ENCODE measurements around the gene ELN. TPM values are rescaled to one million over a fixed set of nuclear protein-coding genes. Genes with fewer than 3 reads are reported as not detected.
"Not testable (repeated sequence)": the region's sequence is repeated elsewhere in the genome, so short reads cannot be mapped to it uniquely, and the experiment has no call there.

Gene ELN
- total RNA-seq, 4 donors from 2014 or later: 337 to 646 (median 447) TPM

DNA sequence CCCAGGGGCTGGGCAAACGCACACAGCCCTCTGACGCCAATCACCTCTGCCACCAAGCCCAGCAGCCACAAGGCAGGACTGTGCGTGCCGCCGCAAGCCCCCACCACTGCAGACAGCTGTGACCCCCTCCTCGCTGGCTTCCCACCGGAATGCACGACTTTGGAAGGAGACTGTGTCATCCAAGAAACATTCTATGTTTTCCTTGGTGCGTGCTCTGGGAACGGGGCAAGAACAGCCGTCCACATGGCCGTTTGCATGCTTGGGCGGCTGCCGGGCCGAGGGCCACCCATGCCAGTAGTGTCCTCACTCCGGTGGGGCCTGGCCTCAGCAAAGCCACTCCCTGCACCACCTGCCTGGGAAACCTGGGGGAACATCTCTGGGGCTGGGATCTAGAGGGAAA, 17.6 kb upstream of the ELN start:
- no peaks in the 10 kb centered on the region for H3K9me3 ChIP-seq
- 43% methylated on average over 2 of the region's 16 CpGs for WGBS
- intact Hi-C loops (cut with DNase I): no loop called here
- no peaks in the 10 kb centered on the region for H3K27me3 ChIP-seq
- H3K27ac ChIP-seq (replicated peaks in 1 of 4): no peak overlapping the region
- TF ChIP-seq, protein P1, sequence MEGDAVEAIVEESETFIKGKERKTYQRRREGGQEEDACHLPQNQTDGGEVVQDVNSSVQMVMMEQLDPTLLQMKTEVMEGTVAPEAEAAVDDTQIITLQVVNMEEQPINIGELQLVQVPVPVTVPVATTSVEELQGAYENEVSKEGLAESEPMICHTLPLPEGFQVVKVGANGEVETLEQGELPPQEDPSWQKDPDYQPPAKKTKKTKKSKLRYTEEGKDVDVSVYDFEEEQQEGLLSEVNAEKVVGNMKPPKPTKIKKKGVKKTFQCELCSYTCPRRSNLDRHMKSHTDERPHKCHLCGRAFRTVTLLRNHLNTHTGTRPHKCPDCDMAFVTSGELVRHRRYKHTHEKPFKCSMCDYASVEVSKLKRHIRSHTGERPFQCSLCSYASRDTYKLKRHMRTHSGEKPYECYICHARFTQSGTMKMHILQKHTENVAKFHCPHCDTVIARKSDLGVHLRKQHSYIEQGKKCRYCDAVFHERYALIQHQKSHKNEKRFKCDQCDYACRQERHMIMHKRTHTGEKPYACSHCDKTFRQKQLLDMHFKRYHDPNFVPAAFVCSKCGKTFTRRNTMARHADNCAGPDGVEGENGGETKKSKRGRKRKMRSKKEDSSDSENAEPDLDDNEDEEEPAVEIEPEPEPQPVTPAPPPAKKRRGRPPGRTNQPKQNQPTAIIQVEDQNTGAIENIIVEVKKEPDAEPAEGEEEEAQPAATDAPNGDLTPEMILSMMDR (IDR thresholded peaks at IDR 0.05): no peak
- TF ChIP-seq POLR2A (IDR thresholded peaks at IDR 0.05; ENCODE audit: low read depth): no peak
- TF ChIP-seq POLR2AphosphoS5 (IDR thresholded peaks at IDR 0.05): no peak
- no peak for TF ChIP-seq EP300 (IDR thresholded peaks at IDR 0.05)
- H3K36me3 ChIP-seq: no peaks in the 10 kb centered on the region
- peaks cover 20 to 46% (median 39%) of the 10 kb centered on the region in 4 donors for H3K4me1 ChIP-seq
- DNase-seq (ENCODE audit: extremely low spot score): no peak
- H3K4me3 ChIP-seq: no peak overlapping the region

DNA sequence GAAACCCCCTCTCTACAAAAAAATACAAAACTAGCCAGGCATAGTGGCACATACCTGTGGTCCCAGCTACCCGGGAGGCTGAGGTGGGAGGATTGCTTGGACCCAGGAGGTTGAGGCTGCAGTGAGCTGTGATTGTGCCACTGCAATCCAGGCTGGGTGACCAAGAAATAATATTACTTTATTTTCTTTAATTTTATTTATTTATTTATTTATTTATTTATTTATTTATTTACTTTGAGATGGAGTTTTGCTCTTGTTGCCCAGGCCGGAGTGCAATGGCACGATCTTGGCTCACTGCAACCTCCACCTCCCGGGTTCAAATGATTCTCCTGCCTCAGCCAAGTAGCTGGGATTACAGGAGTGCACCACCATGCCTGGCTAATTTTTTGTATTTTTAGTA, 16.6 kb upstream of the ELN start:
- DNase-seq (ENCODE audit: extremely low spot score); intact Hi-C loops (cut with DNase I); H3K4me3 ChIP-seq; H3K9me3 ChIP-seq; H3K27me3 ChIP-seq; H3K36me3 ChIP-seq; H3K27ac ChIP-seq (replicated peaks in 1 of 4): not testable (repeated sequence)
- 94% methylated on average over 4 of the region's 4 CpGs for WGBS
- H3K4me1 ChIP-seq: peaks cover 19 to 39% (median 31%) of the 10 kb centered on the region in 4 donors

DNA sequence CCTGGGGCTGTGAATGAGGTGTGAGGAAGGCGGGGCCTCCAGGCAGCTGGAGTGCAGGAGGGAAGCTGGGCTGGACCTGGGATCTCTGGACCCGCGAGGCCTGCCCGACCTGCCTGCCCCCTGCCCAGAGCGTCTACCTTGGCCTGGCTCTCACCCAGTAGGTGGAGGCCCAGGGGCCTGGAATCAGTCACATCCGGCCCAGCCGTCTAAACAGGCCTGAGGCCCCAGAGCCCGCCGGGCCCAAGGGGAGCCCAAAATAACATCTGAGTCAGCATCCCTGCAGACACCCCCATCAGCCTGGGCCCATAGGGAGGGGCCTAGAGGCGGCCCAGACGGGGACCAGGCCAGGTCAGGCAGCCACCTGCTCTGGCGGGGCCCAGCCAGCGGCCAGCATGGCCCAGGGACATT, 15.1 kb upstream of the ELN start:
- no peaks in the 10 kb centered on the region for H3K9me3 ChIP-seq
- intact Hi-C loops (cut with DNase I): no loop called here
- WGBS: 56% methylated on average over 10 of the region's 13 CpGs
- H3K4me3 ChIP-seq: no peak overlapping the region
- no peak for DNase-seq (ENCODE audit: extremely low spot score)
- no peaks in the 10 kb centered on the region for H3K27me3 ChIP-seq
- H3K27ac ChIP-seq (replicated peaks in 1 of 4): peak overlapping the region; percentile 34 to 69 (median 62)
- H3K36me3 ChIP-seq: no peaks in the 10 kb centered on the region
- H3K4me1 ChIP-seq: peaks cover 11 to 25% (median 22%) of the 10 kb centered on the region in 4 donors
- no peak for TF ChIP-seq EP300 (IDR thresholded peaks at IDR 0.05)
- TF ChIP-seq POLR2AphosphoS5 (IDR thresholded peaks at IDR 0.05): no peak
- TF ChIP-seq, protein P1 (IDR thresholded peaks at IDR 0.05): no peak
- no peak for TF ChIP-seq POLR2A (IDR thresholded peaks at IDR 0.05; ENCODE audit: low read depth)

DNA sequence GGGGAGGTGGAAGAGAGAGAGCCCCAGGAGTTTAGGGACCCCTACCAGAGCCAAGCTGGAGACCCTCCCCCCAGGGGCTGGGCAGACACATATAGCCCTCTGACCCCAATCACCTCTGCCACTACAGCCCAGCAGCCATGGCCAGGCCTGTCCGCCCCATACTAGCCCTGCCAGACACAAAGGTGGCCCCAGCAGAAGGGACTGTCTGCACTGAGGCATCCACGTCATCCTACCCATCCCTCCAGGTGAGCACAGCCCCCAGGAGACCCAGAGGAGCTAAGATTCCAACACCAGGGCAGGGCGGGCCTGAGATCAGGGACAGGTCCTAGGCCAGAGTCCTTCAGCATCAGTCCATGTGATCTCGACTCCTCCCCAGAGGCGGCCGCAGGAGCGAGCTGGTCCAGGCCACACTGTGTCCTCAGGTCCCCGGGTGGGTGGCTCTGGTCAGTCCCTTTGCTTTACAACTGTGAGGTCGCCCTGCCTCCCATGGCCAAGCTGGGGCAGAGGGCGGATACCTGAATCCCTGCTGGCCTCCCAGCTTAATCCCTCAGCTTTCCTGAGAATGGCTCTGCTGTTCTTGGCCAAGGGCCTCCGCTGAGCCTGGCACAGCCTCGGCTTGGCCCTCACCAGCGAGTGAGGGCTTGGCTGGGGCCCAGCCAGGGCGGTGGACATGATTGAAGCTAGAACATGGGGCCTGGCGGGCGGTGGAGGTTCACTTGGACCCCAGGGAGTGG, 14.3 kb upstream of the ELN start:
- intact Hi-C loops (cut with DNase I): no loop called here

DNA sequence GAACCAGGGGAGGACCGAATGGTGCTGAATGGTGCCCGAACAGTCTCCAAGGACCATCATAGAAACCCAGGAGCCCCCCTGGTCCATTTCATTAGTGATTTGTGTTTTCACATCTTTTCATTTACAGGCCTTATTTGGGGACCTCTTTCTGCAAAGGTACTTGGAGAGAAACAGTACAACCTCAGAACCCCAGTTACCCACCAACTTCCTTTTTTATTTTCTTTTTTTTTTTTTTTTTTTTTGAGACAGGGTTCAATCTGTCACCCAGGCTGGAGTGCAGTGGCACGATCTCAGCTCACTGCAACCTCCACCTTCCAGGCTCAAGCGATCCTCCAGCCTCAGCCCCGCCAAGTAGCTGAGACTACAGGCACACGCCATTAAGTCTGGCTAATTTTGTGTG, 13.0 kb upstream of the ELN start:
- H3K27ac ChIP-seq (replicated peaks in 1 of 4): no peak overlapping the region
- WGBS: 77% methylated on average over 6 of the region's 6 CpGs
- no peak for DNase-seq (ENCODE audit: extremely low spot score)
- H3K4me3 ChIP-seq: no peak overlapping the region
- TF ChIP-seq, protein P1 (IDR thresholded peaks at IDR 0.05): no peak
- H3K4me1 ChIP-seq: peaks cover 11 to 24% (median 22%) of the 10 kb centered on the region in 4 donors
- intact Hi-C loops (cut with DNase I): no loop called here
- no peaks in the 10 kb centered on the region for H3K9me3 ChIP-seq
- H3K36me3 ChIP-seq: no peaks in the 10 kb centered on the region
- H3K27me3 ChIP-seq: no peaks in the 10 kb centered on the region

More for the DNA sequence above, 14.3 kb upstream of the ELN start:
- H3K27ac ChIP-seq (replicated peaks in 1 of 4): peak overlapping the region; percentile 54 to 69 (median 64)
- no peaks in the 10 kb centered on the region for H3K36me3 ChIP-seq
- WGBS: 66% methylated on average over 10 of the region's 16 CpGs
- no peaks in the 10 kb centered on the region for H3K9me3 ChIP-seq
- no peak for DNase-seq (ENCODE audit: extremely low spot score)
- peaks cover 11 to 24% (median 22%) of the 10 kb centered on the region in 4 donors for H3K4me1 ChIP-seq
- no peaks in the 10 kb centered on the region for H3K27me3 ChIP-seq
- TF ChIP-seq POLR2AphosphoS5 (IDR thresholded peaks at IDR 0.05): peak in 1 of 2 donors; percentile 31
- TF ChIP-seq, protein P1 (IDR thresholded peaks at IDR 0.05): no peak
- no peak overlapping the region for H3K4me3 ChIP-seq

All from esophagus muscularis mucosa (tissue), 4 donors.